OCI-LY1 (cell line): ENCODE results near the gene OR4K17.

Experiments
- EZH2 ChIP-seq: fragments of 200-600 bp; sonication (generic), shearing (Covaris generic); IDR thresholded peaks from 2 replicates; pipeline ENCODE4 v1.8.0; 2017; ENCODE audit warnings: borderline replicate concordance, mixed run types, mild to moderate bottlenecking, antibody characterized with exemption, low read length, moderate library complexity, mixed read lengths
- TF ChIP-seq, protein P1 (sequence below): fragments of 200-600 bp; sonication (generic), shearing (Covaris generic); IDR thresholded peaks from 2 replicates; pipeline ENCODE4 v1.5.1; 2017; ENCODE audit warnings: mild to moderate bottlenecking, antibody characterized with exemption, low read length, moderate library complexity, mixed read lengths

DNA sequence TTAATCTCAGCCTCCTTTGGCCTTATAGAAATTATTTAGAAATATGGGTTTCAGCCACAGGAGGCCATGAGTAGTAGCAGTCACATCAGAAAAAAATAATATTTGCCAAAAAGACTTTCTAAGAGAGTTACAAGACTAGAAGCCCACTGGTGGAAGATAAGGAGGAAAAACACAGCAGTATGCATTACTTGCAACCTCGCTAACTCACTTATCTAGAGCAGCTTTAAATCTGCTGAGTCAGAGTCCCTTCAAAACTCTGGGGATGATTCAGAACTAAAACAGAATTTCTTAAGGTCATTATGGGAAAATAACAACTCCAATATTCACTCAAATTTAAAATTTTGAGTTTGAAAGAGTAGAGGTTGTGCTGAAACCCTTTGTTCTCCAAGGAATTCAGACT, 6.2 kb downstream of the OR4K17 start:
- TF ChIP-seq, protein P1, sequence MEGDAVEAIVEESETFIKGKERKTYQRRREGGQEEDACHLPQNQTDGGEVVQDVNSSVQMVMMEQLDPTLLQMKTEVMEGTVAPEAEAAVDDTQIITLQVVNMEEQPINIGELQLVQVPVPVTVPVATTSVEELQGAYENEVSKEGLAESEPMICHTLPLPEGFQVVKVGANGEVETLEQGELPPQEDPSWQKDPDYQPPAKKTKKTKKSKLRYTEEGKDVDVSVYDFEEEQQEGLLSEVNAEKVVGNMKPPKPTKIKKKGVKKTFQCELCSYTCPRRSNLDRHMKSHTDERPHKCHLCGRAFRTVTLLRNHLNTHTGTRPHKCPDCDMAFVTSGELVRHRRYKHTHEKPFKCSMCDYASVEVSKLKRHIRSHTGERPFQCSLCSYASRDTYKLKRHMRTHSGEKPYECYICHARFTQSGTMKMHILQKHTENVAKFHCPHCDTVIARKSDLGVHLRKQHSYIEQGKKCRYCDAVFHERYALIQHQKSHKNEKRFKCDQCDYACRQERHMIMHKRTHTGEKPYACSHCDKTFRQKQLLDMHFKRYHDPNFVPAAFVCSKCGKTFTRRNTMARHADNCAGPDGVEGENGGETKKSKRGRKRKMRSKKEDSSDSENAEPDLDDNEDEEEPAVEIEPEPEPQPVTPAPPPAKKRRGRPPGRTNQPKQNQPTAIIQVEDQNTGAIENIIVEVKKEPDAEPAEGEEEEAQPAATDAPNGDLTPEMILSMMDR = no peak
- no peak for TF ChIP-seq EZH2
